Kidney capillary endothelial cell (primary cell): ENCODE data around the gene SMYD3.
"Not testable (repeated sequence)": the region's sequence is repeated elsewhere in the genome, so short reads cannot be mapped to it uniquely, and the experiment has no call there.

Source experiments
- DNase-seq: peaks from one replicate; pipeline ENCODE4 v3.0.0-alpha.2; 2018; ENCODE audit warnings: low spot score

Gene SMYD3

DNA sequence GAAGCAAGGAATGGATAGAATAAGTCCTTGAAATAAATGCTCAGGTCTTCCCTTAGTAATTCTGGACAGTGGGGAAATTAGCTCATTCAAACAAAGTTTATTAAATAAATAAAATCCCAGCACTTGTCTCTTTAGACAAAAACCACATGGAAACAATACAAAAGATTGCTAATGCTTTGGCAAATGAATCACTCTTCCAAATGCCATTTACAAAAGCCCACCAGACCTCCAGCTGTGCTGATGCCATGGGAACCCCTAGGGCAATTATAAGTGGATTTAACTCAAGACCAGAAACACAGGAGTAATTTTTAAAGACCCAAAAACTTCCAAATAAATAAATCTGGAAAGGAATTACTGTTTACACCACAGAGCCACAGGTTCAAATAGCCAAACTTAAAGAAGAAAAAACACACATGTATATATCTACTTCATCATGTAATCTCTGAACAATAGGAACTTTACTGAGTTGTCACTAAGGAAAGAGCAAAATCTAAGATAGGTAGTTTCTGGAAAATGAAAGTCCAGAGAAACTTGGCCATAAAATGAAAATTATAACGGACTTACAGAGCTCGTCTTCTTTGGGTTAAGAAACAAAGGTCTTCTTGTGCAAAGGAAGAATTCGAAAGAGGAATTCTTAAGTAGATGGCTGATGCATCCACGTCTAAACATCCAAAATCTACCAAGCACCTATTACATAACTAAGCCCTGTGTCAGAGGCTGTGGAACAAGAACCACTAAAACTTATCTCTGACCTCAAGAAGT lies 399.4 kb downstream of the SMYD3 start:
- DNase-seq = no peak

DNA sequence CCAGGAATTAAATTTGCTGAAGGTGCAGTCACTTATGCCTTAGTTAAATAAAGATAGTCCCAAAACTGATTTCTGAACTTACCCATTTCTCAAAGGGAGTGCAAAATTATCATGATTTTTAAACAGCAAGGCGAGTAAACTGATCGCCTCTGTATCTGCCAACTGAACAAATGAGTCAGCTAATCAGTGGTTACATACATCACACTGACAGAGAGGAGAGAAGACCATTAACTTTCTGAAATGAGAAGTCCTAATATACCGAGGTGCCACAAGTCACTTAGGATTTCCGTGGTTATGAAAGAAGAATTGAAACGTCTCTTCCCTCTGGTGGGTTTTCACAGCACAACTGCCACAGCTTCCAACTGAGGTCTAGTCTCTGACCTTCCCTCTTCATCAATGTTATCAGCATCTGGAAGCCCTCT lies 400.7 kb downstream of the SMYD3 start:
- no peak for DNase-seq

DNA sequence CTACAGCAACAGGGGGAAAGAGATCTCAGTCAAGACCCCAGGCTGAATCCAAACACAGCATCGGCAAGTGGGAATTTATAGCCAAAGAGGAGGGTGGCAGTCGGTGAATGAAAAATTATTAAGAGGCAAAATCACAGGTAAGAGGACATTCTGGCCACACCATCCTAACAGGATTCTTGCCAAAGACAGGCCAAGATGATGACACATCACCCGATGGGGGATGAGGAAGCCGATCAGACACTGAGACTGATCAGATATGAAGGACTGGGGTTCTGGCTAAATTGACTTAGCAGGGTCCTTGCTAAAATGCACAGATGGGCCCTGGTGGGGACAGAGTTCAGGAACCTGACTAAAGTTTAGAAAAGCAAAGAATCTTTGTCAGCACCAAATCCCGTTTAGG lies 402.2 kb downstream of the SMYD3 start:
- no peak for DNase-seq

DNA sequence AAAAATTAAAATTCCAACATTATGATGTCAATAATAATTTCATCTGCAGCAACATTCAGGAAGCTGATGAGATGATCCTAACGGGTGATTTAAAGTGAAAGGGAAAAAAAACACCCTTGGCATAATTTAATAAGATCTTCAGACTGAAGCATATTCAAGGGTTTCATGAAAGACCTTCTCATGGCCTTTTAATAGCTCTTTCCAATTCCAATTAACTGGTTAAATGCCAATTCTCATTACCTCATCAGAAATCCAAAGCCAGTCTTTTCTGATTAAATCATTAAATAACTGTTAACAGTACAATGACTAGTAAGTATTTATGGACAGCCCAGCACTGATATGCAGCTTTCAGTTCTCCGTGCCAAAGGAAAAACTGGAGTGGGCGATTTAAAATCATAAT lies 407.5 kb downstream of the SMYD3 start:
- no peak for DNase-seq

DNA sequence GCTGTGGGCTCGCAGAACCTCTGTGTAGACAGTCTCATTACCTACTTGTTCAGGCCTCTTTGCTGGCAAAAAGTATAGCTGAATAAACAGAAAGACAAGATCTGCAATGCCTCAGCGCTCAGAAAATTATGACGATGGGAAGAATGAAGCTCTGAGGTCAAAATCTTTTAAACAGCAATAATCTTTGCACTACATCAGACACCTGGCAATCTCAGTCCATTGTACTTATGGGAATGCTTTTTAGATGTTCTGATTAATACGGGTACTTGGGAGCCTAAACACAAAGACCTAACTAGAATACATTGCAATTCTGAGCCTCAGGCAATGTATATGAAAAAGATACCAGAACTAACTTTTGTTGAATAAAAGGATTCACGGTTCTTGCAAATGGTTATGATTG lies 410.7 kb downstream of the SMYD3 start:
- no peak for DNase-seq

DNA sequence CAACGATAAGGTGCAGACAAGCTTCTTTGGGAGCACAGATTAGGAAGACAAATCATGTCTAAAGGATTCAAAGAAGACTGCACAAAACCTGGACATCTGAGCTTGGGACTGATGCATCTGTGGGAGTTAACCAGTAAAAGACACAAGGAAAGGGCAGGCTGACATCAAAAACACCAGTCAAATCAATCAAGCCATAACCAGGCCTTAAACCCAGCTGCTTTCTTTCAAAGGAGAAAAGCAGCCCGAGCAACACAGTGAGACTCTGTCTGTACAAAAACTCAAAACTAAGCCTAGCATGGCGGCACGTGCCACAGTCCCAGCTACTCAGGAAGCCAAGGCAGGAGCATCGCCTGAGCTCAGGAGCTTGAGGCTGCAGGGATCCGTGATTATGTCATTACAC lies 411.6 kb downstream of the SMYD3 start:
- no peak for DNase-seq

DNA sequence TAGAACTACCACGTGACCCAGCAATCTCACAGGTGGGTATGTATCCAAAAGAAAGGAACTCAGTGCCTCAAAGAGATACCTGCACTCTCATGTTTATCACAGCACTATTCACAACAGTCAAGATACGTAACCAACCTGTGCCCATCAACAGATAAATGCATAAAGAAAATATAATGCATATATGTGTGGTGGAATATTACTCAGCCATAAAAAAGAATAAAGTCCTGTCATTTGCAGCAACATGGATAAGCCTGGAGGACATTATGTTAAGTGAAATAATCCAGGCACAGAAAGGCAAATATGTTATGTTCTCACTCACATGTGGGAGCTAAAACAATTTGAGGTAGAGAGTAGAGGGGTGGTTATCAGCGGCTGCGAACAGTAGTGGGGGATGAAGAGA lies 413.8 kb downstream of the SMYD3 start:
- DNase-seq = no peak

DNA sequence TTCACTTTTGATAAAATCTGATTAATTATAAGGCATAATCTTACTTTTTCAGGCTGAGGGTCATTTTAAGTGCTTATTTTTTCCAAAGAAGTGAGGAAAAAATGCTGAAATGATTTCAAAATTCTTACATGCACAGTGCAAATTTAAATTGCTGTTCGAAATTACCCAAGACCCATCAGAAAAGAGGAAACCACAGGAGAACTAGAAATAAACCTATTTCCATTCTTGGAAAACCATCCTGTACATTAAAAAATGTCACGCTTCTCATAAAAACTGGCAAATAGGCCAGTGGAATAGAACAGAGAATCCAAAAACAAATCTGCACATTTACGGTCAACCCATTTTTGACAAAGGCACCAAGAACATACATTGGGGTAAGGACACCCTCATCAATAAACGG lies 414.9 kb downstream of the SMYD3 start:
- no peak for DNase-seq

DNA sequence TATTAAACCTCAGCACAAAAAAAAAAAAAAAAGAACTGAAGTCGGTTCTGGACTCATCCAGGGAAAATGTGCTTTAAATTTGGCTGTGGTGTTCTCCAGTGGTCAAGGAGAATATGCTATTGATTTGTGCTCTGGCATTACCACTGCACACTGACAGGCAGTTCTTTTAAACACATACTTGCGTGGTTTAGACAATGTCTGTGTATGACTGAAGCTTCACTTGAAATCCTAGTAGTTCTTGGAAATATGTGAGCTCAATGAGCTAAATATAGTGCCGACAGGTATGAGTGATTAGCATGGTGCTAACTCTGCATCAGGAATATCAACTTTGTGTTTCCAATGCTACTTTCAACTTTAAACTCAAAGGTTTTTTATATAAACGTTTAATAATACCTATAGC lies 415.6 kb downstream of the SMYD3 start:
- no peak for DNase-seq

DNA sequence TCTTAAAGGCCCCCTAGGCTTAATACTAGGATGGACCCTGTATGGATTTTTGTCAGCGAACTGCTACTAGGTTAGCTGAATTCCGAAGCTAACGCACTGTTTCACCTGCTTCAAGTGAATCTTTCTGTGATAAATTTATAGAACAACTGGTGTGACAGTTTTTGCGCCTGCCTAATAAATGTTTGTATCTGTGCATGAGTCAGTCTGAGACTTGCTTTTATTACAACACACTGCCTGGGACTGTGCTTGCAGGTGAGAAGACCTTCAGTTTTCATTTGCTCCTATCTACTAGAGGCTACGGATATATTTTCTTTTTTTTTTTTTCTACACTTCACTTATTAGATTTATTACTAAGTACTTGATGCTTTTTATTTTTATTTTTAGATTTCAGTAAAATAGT lies 420.9 kb downstream of the SMYD3 start:
- no peak for DNase-seq

DNA sequence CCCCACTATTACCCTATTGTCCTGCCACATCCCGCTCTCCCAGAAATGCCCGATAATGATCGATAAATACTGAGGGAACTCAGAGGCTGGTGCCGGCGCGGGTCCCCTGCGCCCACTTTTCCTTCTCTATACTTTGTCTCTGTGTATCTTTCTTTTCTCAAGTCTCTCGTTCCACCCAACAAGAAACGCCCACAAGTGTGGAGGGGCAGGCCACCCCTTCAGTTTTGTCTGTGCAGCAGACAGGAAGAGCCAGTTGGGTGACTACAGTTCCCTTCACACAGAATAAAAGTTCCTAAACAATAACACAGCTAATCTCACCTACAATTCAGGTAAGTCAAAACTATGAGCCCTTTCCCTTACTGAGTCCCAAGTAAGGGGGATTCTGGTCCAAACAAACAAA lies 423.7 kb downstream of the SMYD3 start:
- DNase-seq = no peak

DNA sequence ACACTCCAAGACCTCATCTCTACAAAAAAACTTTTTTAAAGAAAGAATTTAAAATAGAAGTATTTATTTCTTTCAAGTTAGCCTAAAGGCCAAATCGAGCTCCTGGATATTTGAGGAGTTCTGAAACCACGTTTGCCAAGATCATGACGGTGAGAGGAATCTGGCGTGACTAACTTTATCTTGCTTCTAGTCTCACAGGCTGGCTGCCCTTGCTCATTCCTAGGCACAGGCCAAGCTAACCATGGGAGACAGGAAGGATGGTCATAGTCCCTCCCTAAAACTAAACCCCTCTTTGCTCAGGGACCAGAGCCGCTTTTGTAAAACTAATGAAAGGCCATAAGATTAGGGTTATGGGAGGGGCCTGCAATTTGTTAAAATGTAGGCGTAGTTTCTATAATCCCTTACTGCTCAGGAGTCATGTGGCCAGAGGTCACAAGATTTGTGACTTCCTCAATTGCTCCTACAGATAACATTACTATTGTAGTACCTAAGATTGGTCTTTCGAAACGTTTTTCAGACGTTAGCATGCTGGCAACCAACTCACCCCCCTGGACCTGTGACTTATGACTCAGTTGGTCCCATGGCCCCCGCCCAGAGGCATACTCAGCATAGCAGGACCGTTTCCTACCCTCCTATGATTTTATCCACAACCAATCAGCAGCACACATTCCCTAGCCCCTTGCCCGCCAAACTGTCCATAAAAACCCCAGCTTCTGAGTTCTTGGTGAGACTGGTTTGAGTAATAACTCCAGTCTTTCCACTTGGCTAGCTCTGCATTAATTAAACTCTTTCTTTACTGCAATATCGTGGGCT lies 425.0 kb downstream of the SMYD3 start:
- DNase-seq = no peak

DNA sequence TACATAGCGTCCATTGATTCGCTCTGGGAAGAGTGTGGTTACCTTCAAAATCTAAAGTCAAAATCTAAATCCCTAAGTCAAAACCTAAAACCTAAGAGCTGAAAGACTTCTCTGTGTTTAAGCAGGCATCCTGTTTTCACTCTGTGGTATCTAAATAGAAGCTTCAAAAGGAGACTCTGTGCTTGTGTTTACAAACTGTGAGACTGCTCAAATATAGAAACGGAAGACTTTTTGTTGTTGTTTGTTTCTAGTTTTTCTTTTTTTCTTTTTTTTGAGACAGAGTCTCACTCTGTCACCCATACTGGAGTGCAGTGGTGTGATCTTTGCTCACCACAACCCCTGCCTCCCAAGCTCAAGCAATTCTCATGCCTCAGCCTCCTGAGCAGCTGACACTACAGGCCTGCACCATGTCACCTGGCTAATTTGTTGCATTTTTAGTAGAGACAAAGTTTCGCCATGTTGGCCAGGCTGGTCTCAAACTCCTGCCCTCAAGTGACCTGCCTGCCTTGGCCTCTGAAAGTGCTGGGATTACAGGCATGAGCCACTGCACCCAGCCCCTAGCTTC lies 425.9 kb downstream of the SMYD3 start:
- no peak for DNase-seq

DNA sequence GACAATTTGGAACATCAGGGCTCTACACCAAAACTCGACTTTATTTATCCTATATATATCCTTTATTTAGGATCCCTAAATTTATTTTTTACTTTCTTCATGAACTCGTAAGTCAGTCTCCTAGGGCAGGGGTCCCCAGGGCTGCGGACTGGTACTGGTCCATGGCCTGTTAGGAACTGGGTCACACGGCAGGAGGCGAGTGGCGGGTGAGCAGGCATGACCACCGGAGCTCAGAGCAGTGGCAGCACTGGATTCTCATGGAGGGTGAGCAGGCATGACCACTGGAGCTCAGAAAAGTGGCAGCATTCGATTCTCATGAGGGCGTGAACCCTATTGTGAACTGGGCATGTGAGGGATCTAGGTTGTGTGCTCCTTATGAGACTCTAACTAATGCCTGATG lies 427.0 kb downstream of the SMYD3 start:
- DNase-seq = no peak

DNA sequence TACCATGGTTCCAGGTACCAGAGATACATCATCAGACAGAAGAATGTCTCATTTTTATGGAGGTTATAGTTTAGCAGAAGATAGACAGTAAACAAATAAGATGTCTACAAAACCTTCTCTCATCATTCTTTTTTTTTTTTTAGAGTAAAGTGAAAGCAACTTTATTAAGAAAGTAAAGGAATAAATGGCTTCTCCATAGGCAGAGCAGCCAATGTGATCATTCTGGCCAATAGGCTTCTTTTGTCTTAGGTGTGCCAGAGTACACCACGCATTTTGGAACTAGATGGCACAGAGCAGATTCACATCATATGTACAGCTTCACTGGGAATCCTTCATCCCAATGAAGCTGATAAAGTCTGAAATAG lies 428.2 kb downstream of the SMYD3 start:
- DNase-seq = no peak

DNA sequence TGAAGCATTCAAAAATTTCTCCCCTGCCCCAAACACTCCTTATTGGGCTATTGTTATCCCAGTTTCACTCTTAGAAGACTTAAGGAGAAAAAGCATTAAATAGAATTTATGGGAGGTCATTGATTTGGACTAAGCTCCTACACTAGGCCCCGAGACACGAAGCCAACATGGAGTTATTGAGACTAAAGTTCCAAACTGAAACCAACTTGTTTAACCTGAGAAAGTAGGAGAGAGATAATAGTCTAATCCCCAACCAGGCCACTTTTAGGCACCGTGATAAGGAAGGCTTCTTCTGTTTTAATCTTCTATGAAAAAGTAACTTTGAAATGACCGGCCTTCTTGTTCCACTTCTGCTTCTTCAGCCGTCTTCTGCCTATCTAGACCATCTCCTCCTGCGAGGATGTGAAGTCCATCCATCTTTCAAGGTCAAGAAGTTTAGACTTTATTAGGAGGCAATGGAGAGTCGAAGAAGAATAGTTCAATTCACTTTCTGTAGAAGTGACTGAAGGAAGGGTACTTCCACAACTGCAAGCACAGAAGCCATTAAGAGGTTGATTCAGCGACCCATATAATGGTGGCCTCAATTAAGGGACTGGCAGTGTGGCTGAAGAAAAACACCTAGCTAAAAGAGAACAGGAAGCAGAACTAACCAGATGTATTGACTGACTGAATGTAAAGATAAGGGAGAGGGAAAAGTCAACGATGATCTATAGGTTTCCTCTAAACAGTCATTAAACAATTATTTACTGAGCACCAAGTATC lies 428.8 kb downstream of the SMYD3 start:
- DNase-seq = no peak

DNA sequence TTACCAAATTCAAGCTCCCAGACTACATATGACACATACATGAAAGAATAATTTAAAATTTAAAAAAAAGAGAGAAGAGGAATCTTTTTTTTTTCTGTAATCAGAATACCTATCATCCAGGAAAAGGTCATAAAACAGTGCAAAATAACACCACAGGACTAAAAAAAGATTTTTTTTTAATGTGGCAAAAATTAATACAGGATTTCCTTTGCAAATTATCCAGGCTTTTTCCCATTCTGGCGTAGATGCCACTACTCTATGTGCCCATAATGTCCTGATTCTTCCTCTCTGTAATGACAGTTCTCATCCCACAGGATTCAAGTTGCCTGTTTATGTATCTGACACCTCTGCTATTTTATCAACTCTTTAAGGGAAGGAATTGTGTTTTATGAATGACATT lies 429.6 kb downstream of the SMYD3 start:
- no peak for DNase-seq

DNA sequence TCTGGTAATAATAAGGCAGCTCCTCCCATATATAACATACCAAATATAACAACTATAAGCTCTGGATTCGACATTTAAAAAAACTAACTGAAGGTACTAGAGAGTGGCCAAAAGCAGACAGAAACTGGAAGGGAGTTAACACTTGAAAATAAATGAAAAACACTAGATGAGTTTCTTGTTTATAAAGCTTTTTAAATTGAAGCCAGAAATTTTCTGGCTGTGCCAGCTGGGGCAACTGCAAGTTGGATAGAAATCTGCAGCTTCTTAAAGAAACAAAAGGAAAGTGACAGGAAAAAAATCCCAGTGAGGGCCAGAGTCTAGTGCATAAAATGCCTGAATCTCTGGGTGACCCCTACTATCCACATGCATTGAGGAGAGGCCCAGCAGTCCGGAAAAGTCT lies 432.7 kb downstream of the SMYD3 start:
- no peak for DNase-seq

DNA sequence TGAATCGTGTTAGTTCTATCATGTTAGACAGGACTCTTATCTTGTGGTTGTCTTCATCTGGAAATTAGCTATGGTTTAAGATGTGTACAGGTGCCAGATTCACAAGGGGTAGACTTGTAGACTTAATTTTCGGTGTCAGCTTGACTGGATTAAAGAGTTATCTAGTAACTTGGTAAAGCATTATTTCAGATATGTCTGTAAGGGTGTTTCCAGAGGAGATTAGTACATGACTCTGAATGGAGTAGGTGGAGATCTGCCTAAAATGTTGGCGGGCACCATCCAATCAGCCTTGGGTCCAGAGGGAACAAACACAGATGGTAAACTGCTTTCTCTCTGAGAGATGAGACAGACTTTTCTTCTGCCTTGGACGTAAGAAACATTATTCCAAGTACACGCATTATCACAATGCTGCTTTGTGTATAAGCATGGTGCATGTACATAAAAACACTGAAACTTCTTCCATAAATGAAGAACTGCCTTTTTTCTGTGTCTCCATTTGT lies 434.6 kb downstream of the SMYD3 start:
- no peak for DNase-seq

DNA sequence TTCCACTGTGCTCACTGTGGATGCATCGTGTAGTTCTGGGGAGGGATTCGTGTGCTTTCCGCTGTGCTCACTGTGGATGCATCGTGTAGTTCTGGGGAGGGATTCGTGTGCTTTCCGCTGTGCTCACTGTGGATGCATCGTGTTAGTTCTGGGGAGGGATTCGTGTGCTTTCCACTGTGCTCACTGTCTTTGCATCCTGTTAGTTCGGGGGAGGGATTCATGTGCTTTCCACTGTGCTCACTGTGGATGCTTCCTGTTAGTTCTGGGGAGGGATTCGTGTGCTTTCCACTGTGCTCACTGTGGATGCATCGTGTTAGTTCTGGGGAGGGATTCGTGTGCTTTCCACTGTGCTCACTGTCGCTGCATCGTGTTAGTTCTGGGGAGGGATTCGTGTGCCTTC lies 435.1 kb downstream of the SMYD3 start:
- not testable (repeated sequence) for DNase-seq

DNA sequence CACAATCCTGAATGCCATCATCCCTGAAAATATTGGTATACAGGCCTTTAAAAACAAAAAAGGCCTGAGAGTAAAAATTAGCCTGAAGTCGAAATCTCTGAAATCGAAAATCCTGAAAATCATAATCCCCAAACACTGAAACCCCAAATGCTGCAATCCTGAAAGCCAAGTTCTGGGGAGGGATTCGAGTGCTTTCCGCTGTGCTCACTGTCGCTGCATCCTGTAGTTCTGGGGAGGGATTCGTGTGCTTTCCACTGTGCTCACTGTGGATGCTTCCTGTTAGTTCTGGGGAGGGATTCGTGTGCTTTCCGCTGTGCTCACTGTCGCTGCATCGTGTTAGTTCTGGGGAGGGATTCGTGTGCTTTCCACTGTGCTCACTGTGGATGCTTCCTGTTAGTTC lies 435.5 kb downstream of the SMYD3 start:
- DNase-seq = peak; percentile 3

DNA sequence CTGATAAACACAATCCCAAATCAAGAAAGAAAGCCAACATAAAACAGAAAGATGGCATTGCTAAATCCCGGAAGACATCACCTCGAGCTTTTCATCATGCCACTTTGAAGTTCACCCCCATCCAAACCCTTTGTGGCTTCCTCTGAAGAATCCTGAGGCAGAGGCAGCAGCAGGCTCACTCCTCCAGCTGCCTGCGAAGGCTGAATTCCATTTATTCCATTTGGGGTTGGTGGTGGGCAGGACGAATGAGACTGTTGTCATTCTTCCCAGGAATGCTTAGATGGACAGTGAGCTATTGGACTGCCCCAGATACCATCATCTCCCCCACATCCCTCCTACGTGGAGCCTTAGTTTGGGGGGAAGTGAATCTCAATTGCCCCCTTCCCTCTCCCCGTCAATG lies 437.5 kb downstream of the SMYD3 start:
- DNase-seq = no peak
